Measurements from ENCODE around the gene CTNNBL1.

The CTNNBL1 gene

DNA sequence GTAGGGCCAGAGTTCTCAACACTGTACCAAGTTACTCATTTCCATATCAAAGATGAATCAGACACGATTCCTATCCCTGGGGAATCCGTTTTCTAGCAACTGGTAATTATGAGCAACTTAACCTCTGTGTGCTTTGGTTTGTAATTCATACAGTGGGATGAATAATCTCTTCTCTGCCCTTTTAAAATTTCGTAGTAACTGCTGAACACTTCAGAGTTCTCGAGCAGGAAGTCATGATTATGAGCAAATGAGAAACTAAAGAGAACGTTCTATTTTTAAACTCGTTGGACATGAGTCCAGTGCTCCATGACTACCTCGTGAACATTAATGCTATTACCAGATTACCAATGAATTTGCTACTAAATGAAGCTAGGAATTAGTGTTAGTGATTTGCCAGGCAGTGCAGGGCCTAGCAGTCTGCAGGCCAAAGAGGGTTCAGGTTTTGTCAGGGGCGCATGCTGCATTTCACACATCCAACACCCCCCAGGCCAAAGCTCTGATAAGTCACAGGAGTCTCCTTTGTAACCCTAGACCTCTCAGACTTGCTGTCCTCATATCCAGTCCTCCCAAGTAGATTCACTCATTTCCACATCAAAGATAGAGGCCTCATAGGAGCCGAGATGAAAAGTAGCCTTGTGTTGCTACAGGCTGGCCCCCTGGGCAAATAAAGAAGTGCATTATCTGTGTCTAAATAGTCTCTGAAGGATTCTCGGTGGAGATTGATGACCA is 163.3 kb downstream of the CTNNBL1 start:
- no peak for DNase-seq

DNA sequence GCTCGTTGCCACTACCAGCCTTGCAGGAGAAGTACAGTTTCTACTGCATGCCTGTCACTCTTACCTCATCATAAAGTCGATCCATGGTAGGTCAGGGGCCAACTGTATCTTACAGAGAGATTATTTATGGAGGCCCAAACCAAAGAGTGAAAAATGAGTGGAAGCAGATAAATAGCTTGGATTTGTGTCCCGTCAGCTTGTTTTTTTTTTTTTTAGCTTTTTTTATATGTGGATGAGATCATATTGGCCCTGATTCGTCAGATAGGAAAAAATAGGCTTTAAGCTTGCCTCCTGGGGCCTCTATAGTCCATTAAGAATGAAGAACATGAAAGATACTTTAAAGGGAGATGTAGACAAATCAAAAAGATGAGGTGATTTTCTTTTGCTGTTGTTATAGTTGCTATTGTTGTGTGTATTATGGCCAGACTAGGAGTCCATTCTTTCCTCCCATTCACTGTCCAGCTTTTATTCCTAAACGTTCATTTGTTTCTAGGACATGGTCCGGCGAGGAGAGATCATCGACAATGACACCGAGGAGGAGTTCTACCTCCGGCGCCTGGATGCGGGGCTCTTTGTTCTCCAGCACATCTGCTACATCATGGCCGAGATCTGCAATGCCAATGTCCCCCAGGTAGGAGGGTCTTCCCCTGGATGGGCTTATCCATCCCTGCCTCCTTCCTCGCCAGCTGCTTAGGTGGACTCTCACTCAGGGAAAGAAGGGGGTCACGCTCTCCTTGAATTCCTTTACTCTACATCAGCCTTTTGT is 165.8 kb downstream of the CTNNBL1 start:
- no peak for DNase-seq

DNA sequence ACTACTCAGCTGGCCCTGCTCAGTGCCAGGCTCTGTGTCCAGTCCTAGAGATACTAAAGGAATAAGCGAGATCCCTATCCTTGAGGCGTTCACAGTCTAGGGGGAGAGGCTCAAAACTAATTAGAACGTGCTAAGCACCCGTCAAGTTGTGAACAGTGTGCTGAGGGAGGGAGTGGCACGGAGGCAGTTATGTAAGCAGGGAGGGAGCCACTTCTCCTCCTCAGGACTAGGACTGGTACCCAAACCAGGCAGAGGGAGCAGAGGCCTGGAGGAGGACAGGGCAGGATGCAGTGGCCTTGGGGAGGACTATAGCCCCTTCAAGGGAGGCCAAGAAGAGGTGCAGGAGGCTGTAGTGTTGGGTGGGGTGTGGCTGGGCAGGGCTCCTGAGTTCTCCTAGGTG is 169.5 kb downstream of the CTNNBL1 start:
- DNase-seq = no peak

DNA sequence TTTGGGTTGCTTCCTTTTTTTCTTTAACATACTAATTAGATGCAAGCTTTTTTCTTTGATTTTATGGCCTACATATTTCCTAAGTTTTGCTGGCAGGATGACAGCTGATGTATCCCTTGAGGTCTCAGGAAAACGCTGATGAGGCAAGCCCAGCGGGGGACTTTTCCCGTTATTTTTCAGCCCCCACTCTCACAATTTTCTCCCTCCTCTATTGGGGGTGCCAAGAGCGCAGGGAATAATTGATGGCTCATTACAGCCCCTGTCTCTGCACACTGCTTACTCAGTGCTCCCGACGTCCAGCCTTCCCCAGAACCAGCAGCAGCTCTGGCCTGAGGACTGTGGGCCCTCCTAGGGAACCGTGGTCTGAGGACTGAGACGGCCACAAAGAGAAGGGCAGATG is 170.5 kb downstream of the CTNNBL1 start:
- no peak for DNase-seq

DNA sequence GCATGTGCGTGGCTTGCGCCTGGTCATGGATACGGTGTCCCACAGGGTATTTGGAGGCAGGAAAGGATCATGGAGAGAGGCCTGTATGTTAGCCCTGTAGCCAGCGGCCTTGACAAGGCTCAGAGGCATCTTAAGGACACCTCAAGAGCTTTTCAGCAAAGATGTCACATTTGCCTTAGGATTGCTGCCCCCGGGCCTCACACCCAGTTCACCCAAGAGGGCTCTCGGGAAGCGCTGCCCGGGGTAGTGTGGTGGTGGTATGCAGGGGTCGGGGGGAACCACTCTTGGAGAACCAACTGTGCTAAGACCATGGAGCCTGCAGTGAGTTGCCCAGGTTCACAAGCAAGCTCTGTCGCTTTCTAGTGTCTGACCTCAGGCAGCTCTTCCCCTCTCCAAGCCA is 172.2 kb downstream of the CTNNBL1 start:
- DNase-seq = no peak

DNA sequence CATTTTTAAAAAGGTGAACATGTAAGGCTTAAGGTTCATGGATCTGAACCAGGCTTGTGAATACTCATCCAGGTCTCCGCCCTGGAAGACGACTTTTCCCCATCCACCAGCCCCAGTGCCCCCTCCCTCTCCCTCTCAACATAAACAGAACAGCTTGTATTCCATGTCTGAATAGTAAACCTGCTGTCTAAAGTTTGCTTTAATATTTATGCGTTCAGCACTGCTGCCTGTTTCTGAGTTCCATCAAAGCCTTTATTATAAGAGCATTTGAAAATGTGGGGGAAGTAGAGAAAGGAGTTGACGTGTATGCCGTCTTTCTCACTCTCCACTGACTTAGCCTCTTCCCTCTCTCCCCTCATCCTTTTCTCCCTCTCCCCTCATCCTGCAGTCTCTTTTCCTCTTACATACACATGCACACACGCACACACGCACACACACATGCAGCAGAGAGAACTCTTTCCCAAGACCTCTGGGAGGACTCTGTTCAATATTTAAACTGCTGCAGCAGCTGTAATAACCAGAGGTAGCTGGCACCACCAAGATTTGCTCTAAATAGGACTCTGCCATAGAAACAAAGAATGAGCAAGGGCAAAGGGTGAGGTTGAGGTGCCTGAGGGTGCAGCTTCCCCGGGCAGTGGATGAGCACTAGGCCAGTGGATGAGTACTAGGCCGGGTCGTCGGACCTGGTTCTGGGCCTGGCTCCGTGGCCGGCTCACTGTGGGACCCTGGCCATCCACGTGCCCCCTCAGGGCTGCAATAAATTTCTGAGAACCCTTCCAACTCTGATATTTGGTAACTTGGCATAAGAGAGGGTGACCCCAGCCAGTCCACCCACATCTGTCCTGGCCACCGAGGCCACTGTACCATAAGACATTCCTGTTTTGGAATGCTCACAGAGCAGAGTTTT is 173.7 kb downstream of the CTNNBL1 start:
- DNase-seq = no peak

DNA sequence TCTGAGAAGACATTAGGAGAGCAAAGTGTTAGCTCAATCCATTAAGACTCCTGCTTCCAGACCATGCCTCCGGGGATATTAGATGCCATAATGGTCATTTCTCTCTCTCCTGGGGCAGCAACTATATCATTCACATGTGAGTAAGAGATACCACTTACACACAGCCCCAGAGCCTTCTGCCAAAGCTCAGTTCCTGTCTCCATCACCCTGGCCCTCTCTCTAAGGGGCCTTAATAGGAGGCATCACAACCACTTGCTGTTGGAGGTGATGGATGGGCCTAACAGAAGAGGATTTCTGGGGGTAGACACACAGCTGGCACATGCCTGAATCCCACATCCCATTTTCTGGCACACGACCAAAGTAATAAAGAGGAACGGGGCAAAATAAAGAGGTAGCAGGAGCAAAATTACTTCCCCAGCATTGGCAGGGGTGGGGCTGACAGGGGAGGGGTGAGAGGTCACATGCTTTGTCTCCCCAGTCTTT is 175.1 kb downstream of the CTNNBL1 start:
- DNase-seq = no peak

DNA sequence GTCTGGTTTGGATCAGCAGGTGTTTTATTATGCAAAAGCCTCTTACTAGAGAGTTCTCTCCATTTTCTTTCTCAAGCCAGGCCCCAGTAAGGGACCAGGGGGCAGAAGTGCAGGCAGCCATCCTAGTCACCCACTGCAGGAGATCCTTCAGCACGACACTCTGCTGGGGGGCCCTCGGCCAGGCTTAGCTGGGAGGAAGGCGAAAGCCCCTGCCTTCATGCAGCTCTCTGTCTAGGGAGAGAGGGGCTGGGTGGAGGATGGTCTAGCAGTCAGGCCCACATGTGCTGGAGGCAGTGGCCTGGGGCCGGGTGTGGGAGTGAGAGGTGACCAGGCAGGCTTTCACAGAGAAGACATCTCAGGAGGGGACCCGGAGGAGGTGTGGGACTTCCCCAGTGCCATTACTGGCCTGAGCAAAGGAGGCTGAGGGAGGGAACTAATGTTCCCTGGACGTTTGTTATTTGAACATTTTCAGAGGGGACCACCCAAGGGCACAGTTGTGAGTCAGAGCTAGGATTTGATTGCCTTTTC is 175.6 kb downstream of the CTNNBL1 start:
- DNase-seq = no peak

DNA sequence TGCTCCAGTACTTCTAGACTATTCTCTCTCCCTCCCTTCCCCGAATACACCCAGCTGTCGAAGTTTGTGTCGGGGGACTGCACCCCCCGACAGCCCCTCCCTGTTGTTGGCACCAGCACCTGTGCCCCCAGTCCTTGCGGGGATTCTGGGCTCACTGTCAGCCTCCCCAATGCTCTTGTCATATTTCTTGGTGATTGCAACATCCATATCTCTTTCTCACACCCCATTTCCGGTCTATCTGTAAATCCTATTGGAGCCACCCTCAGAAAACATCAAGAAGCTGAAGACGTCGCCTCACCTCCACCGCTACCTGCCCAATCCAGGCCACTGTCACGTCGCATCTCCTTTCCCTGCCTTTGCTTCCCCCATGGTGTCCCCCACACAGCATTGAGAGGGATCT is 176.5 kb downstream of the CTNNBL1 start:
- no peak for DNase-seq

DNA sequence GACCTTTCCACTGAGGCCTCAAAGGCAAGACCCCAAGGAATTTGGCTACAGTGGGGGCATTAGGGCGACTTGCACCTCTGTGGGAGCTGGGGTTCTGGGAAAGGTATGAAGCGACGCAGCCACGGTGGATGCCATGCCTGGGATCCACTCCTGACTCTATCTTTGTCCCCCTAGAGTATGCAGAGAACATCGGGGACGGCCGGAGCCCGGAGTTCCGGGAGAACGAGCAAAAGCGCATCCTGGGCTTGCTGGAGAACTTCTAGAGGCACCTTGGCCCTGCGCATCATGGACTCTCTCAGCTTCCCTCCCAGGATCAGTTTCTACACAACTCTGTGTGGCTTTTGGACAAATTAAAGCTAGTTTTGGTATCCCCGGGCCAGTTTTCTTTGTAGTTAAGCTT is 177.9 kb downstream of the CTNNBL1 start:
- DNase-seq = no peak

DNA sequence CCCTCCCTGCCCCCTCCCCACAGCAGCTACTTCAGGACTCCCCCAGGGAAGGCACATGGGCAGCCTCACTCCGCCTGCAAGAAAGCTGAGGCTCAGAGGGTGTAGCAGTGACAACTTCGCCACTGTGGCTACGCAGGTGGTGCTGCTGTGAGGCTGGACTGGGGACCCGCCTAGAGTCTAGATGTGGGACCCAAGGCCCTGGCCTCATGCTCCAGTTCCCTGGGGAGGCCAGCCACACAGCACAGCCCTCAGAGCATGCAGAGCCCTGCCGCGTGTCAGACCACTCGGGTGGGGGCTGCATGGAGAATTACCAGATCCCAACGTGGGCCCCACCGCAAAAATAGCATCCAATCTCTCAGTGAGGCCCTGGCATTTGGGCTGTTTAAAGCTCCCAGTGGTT is 178.3 kb downstream of the CTNNBL1 start:
- no peak for DNase-seq

DNA sequence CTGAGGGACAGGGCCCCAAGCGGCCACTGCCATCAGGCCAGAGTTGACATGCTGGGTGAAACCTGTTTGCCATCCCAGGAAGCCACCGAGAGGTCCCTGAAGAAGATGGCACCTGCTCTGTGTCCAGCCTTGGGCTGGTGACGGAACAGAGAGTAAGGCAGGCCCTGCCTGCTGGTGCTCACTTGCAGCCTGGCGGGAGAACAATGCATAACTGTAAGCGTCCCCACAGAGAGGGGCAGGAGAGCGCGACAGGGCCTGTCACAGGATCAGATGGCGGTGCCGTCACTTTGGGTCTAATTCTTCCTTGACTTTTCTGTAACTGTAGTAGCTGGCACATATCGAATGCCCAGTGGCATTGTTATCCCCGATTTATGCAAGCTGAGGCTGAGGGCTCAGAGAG is 180.1 kb downstream of the CTNNBL1 start:
- no peak for DNase-seq

DNA sequence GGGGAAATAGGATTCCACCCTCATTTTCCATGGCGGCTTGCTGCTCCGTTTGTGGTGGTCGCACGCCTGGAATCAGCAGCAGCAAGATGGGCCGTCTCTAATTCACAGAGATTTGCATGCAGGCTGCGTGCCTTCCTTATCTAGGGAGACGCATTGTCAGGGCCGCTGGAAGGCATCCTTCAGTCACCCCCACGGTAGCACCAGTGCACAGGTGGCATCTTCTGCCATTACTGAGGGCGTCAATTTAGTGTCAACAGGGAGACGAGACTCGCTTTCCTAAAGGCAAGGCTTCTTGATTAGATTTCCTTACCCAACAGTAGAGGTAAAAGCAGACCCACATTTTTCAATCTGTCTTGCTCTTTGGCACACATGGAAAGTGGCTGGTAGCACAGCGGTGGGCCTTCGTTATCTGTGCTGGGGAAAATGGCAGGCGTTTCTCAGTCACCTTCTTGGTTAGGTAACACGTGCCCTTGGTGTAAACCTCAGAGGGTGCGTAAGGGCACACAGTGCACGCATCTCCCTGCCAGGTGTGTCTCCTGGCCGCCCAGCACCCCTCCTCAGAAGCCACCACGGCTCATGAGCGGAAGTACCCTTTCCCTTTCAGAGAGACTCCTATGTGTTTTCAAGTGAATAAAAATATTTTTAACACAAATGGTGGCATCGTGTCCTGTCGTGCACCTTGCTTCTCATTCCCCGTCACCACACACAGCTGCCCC is 181.8 kb downstream of the CTNNBL1 start:
- DNase-seq = no peak

DNA sequence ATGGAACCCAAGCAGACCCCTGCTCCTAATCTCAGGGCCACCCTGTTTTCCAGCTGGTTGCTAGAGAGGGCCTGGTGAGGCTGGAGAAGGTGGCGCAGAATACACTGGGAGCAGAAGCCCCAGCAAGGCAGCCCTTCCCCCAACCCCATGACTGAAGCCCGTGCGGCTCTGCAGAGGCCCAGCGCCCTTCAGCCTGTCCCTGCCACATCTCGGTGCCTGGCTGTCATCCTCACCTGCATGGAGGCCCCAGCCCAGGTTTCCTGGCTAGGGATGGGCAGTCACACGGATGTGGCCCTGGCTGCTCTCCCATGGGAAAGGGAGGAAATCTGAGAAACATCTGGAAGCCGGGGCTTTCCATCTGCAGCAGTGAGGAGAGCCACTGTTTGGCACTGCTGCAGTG is 183.0 kb downstream of the CTNNBL1 start:
- no peak for DNase-seq

DNA sequence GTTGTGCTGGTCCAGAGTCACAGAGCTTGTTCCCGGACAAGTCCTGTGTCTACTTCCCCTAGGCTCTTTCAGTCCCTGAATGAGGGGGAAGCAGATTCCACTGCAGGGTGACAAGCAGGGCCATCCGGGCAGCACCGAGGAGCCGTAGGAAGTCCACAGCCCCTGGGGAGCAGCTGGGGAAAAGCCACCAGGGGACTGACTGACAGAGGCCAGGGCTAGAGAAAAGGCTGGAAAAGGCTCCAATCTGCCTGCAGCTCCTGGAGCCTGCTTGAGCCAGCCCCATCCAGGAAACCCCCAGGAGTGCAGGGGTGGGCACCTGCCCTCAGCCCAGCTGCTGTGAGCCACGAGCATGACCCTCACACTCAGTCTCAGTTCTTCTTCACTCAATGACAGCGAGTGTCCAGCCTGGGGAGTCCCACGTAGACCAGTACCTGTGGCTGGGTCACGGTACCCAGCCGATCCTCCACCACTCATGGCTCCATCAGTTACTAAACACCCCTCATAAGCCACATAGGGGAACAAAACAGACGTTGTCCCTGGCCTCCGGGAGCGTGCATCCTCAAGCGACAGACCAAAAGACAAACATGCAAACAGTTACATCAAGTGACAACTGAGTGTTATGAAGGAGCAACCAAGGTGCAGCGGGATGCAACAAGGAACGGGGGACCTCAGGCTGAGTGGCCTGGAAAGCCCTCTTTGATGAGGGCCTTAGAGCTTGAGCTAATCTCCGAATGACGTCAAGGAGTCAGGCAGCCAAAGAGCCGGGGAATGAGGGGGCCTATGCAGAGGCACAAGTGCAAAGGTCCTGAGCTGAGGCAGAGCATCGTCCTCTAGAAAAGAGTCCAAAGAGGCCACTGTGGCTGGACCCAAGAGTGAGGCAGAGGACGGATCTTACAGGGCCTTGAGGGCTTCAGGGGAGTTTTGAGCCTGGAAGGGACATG is 184.3 kb downstream of the CTNNBL1 start:
- no peak for DNase-seq

DNA sequence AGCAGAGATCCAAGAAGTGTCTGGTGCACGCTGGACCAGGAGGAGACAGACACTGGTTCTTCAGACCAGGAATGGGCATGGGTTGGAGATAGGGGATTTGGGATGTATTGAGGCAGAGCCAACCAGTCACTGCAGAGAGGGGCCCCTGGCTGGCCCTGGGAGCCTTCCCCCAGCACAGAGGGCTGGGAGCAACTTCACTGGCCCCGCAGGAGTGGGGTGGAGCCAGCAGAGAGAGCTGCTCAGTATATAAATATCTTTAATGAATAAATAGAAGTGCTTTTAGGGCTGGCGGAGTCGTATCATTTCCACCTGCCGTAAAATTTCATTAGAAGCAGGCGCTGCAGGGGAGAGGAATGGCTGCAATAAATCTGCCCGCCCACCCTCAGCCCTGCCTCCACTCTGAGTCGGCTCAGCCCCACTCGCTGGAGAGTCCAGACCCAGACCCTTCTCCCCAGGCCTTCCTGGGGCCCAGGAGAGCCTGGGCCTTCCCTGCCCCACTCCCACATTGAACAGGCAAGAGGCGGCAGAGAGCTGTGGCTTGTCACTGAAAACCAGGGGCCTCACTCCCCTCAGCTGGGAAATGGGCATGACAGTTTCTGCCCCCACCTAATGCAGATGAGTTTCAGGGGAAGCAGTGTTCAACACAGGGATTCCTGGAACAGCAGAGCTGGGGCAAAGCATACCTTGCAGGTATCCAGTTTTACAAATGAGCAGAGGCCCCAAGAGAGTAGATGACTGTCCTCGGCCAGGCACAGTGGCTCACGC is 185.2 kb downstream of the CTNNBL1 start:
- DNase-seq = no peak

DNA sequence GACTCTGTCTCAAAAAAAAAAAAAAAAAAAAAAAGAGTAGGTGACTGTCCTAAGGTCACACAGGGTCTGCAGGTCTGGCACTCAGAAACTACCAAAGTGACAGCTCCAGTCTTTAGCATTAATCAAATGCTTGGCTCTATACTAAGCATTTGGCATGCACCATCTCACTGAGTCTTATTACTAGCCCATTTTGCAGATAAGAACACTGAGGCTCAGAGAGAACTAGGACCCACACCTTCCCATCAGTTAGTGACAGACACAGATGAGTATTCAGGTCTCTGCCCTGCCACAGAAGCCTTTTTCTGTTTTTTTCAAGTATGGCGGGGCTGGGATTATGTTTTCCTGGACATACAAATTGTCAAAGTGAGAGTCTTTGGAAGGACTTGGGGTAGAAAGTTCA is 186.0 kb downstream of the CTNNBL1 start:
- DNase-seq = no peak

DNA sequence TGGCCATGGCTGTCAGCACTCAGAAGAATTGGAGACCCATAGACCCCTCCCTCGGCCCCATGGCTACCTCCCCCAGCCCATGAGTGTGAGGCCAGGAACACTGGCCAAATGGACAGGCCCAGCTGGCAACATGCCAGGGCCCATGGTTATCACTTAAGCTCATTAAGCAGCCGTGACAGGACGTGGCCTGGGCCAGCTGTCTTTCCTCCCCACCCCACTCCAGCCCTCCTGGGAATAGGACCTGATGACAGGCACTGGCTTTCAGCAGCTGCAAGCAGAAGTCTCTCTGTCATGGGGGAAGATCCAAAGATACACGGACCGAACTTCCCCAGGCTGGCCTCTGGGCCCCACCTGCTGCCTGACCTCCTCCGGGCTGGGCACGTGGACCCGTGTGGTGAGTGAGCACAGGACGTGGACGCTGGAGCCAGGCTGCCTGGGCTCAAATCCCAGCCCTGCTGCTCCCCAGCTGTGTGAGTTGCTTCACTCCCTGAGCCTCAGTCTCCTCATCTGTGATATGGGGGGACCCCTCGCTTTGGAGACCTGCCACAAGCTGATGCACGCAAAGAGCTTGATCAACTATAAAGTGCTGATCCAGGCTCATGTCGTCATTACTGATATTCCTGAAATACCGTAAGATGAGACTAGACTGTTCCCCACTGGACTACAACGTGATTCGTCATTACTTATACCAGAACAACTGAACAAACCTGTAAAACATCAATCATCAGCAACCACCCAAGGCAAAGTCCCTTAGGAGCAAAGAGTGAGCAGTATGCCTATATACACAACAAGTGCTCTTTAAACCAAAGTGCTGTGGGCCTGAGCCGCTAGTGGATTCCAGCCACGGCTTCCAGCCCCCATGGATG is 187.1 kb downstream of the CTNNBL1 start:
- DNase-seq = no peak

DNA sequence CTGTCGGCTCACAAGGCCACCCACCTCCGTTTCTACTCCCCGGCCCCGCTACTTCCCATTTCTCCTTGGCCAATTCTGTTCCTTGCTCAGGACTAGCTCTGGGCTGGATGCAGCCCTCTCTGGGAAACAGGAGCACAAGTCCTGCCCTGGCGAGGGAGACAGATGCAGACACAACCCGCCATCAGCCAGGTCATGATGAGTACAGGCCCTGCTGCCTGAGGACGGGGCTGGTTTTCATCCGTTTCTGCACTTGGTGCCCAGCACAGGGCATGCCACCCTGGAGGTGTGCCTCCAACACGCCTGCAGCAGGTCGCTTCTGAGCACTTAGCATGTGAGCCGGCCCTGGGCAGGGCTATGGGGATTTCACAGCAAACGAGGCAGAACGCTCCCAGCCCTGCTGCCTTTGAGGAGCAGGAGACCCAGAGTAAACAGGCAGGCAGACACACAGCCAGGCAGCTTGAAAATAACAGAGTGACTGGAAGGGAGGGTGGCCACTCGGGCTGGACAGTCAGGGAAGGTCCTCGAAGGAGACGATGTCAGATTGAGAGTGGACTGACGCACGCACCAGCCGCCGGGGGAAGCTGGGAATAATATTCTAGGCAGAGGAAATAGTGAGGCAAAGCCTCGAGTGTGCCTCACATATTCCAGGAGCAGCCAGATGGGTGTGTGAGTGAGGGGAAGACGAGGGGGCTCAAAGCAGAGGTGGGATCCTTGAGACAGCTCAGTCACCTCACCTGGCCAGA is 187.9 kb downstream of the CTNNBL1 start:
- no peak for DNase-seq

All from stimulated activated CD4-positive, alpha-beta T cell treated with anti-CD3 and anti-CD28 coated beads, Interleukin-12 subunit alpha, Interleukin-12 subunit beta, amount 100 ng/mL, for 4 hours (primary cell).